Measurements from ENCODE around the gene NOPCHAP1.

NOPCHAP1 gene

DNA sequence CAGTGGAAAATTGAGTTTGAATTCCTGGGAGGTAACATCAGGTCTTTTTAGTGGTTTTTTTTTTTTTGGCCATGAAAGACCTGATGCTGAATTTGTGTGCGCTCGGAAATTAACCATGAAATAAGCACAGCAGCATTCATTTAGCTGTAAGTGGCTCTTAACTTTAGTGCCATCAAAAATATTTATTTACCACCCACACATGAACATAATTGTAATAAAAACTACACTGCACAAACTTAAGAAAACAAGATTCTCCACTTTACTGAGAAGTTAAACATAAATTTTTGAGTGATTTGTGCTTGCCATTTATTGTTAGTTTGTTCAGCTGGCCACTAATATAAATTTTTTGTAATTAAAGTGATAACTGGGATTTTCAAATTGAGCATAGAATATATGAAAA lies 30.4 kb upstream of the NOPCHAP1 start:
- Histone ChIP-seq H3F3A (ENCODE audit: control insufficient read depth, insufficient read depth) (peaks cover 4% of the 10 kb centered on the region; the same call in 1 of the 2 replicates), H3K27ac (ENCODE audit: low read depth, low read length) (no peak overlapping the region), H3K4me1 (ENCODE audit: control insufficient read depth, low read length) (peaks cover 35% of the 10 kb centered on the region), H4K20me1 (ENCODE audit: control insufficient read depth, insufficient read depth, low read depth, low read length) (no peaks in the 10 kb centered on the region), H3K36me3 (ENCODE audit: control insufficient read depth, low read length) (no peaks in the 10 kb centered on the region), H3K4me2 (ENCODE audit: low read length) (no peak overlapping the region), H3K79me2 (ENCODE audit: control insufficient read depth, low read length) (no peaks in the 10 kb centered on the region), H3K27me3 (ENCODE audit: control insufficient read depth, low read length) (peaks cover 16% of the 10 kb centered on the region), H3K4me3 (ENCODE audit: low read length) (no peak overlapping the region), H3K9me3 (ENCODE audit: control insufficient read depth, insufficient read depth, low read length) (no peaks in the 10 kb centered on the region), H3K9me2 (replicated peaks; ENCODE audit: control insufficient read depth, low read length) (no peaks in the 10 kb centered on the region)
- no peak for TF ChIP-seq EZH2phosphoT487 (IDR thresholded peaks at IDR 0.05; ENCODE audit: borderline replicate concordance, low read length)
- TF ChIP-seq, protein P1, sequence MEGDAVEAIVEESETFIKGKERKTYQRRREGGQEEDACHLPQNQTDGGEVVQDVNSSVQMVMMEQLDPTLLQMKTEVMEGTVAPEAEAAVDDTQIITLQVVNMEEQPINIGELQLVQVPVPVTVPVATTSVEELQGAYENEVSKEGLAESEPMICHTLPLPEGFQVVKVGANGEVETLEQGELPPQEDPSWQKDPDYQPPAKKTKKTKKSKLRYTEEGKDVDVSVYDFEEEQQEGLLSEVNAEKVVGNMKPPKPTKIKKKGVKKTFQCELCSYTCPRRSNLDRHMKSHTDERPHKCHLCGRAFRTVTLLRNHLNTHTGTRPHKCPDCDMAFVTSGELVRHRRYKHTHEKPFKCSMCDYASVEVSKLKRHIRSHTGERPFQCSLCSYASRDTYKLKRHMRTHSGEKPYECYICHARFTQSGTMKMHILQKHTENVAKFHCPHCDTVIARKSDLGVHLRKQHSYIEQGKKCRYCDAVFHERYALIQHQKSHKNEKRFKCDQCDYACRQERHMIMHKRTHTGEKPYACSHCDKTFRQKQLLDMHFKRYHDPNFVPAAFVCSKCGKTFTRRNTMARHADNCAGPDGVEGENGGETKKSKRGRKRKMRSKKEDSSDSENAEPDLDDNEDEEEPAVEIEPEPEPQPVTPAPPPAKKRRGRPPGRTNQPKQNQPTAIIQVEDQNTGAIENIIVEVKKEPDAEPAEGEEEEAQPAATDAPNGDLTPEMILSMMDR (IDR thresholded peaks at IDR 0.05; ENCODE audit: low read depth, low read length, poor library complexity, severe bottlenecking) = no peak

DNA sequence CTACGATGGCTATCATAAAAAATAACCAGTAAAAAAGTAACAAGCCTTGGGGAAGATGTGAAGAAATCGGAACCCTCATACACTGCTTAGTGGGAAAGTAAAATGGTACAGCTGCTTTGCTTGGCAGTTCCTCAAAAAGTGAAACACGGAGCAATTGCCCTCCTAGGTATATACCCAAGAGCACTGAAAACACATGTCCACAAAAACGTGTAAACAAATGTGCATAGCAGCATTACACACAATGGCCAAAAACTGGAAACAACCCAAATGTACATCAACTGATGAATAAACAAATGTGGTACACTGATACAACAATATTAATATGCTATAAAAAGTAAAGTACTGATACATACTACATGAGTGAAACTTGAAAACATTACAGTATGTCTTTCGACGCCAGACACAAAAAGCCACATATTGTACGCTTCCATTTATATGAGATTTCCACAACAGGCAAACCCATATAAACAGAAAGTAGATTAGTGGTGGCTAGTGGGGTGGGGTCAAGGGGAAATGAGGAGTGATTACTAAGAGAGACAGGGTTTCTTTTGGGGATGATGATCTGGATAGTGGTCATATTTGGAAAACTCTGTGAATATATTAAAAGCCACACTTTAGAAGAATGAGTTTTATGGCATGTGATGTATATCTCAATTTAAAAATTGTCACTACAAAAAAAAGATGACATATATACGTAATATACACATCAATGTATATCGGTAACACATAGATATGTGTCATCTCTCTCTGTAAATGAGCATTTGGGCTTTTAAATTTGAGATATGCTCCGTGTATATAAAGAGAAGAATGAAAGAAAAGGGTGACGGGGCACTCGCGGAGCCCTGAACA lies 29.0 kb upstream of the NOPCHAP1 start:
- Histone ChIP-seq H3K4me2 (ENCODE audit: low read length) (peak overlapping the region; percentile 90), H3K27ac (ENCODE audit: low read depth, low read length) (no peak overlapping the region), H3K79me2 (ENCODE audit: control insufficient read depth, low read length) (no peaks in the 10 kb centered on the region), H3K36me3 (ENCODE audit: control insufficient read depth, low read length) (no peaks in the 10 kb centered on the region), H3K9me2 (replicated peaks; ENCODE audit: control insufficient read depth, low read length) (no peaks in the 10 kb centered on the region), H4K20me1 (ENCODE audit: control insufficient read depth, insufficient read depth, low read depth, low read length) (no peaks in the 10 kb centered on the region), H3K4me3 (ENCODE audit: low read length) (peak overlapping the region; percentile 85), H3F3A (ENCODE audit: control insufficient read depth, insufficient read depth) (peaks cover 4% of the 10 kb centered on the region; the same call in 1 of the 2 replicates), H3K4me1 (ENCODE audit: control insufficient read depth, low read length) (peaks cover 35% of the 10 kb centered on the region), H3K27me3 (ENCODE audit: control insufficient read depth, low read length) (peaks cover 16% of the 10 kb centered on the region), H3K9me3 (ENCODE audit: control insufficient read depth, insufficient read depth, low read length) (no peaks in the 10 kb centered on the region)
- no peak for TF ChIP-seq EZH2phosphoT487 (IDR thresholded peaks at IDR 0.05; ENCODE audit: borderline replicate concordance, low read length)
- TF ChIP-seq, protein P1 (IDR thresholded peaks at IDR 0.05; ENCODE audit: low read depth, low read length, poor library complexity, severe bottlenecking) = no peak

DNA sequence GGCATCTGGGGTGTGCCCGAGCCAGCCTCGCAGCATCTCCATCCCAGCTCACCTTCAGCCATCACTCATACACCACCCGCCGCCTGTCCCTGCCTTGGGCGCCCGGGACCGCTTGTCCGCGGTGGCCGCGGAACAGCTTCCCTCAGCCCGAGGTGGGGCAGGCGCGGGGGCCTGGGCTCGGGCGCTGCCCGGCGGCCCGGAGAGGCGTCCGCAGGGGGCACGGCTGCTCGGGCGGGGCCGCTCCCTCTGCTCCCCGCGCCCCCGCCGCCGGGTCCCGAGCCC lies 28.5 kb upstream of the NOPCHAP1 start:
- Histone ChIP-seq H3K4me1 (ENCODE audit: control insufficient read depth, low read length) (peaks cover 35% of the 10 kb centered on the region), H3K4me3 (ENCODE audit: low read length) (peak overlapping the region; percentile 85), H3K9me2 (replicated peaks; ENCODE audit: control insufficient read depth, low read length) (no peaks in the 10 kb centered on the region), H3K36me3 (ENCODE audit: control insufficient read depth, low read length) (no peaks in the 10 kb centered on the region), H3K27me3 (ENCODE audit: control insufficient read depth, low read length) (peaks cover 16% of the 10 kb centered on the region), H3K27ac (ENCODE audit: low read depth, low read length) (no peak overlapping the region), H3K9me3 (ENCODE audit: control insufficient read depth, insufficient read depth, low read length) (no peaks in the 10 kb centered on the region), H3K4me2 (ENCODE audit: low read length) (peak overlapping the region; percentile 90), H4K20me1 (ENCODE audit: control insufficient read depth, insufficient read depth, low read depth, low read length) (no peaks in the 10 kb centered on the region), H3K79me2 (ENCODE audit: control insufficient read depth, low read length) (no peaks in the 10 kb centered on the region), H3F3A (ENCODE audit: control insufficient read depth, insufficient read depth) (peaks cover 4% of the 10 kb centered on the region; the same call in 1 of the 2 replicates)
- TF ChIP-seq, protein P1 (IDR thresholded peaks at IDR 0.05; ENCODE audit: low read depth, low read length, poor library complexity, severe bottlenecking) = no peak
- no peak for TF ChIP-seq EZH2phosphoT487 (IDR thresholded peaks at IDR 0.05; ENCODE audit: borderline replicate concordance, low read length)

All from DOHH2 (cell line).